ENCODE measurements around the gene SEC22C.

SEC22C gene

GRCh38 chr3:42533161-42533897 is 48.4 kb downstream of the SEC22C start:
- DNase-seq: no peak

- DNase-seq: no peak
These were observed 49.5 kb downstream of the SEC22C start for GRCh38 chr3:42532229-42532628.

DNA sequence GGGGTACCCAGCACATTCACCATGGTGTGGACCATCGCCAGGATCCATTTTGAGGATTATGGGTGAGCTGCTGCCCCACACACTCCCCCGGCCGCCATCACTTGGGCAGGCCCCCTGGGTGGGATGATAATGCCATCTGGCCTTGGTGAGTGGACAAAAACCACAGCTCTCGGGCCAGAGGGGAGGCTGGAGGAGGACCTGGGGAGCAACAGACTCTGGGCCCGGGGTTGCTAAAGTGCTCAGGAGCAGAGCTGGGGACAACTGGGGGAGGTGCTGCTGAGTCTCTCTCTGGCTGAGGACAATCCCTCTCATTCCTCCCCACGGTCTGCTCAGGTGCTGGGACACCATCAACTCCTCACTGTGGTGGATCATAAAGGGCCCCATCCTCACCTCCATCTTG is 50.3 kb downstream of the SEC22C start:
- no peak for DNase-seq

GRCh38 chr3:42530073-42530472 is 51.7 kb downstream of the SEC22C start:
- no peak for DNase-seq

DNA sequence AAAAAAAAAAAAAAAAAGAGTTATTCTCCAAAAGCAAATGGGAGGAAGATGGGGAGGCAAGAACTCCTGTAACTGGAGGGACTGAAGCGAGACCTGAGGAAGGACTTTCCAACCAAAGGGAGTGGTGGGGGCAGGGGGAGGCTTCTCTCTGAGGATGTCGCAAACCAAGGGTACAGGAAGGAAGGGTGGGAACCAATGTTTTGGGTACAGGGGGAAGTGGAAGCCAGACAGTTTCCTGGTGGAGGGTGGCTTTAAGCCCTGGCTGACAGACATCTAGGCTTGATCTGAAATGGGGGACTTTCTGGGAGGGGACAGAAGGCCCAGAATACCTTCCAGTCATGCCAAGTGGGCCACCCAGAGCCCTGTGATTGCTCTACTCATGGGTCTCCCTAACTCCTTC is 52.3 kb downstream of the SEC22C start:
- DNase-seq: peak in 2 of 4 experiments; percentile 17 to 32

- DNase-seq: no peak
These were observed 54.3 kb downstream of the SEC22C start for GRCh38 chr3:42527368-42527917.

GRCh38 chr3:42526616-42527367 is 55.0 kb downstream of the SEC22C start:
- DNase-seq: peak in 3 of 4 experiments; percentile 20 to 45 (median 35)

DNA sequence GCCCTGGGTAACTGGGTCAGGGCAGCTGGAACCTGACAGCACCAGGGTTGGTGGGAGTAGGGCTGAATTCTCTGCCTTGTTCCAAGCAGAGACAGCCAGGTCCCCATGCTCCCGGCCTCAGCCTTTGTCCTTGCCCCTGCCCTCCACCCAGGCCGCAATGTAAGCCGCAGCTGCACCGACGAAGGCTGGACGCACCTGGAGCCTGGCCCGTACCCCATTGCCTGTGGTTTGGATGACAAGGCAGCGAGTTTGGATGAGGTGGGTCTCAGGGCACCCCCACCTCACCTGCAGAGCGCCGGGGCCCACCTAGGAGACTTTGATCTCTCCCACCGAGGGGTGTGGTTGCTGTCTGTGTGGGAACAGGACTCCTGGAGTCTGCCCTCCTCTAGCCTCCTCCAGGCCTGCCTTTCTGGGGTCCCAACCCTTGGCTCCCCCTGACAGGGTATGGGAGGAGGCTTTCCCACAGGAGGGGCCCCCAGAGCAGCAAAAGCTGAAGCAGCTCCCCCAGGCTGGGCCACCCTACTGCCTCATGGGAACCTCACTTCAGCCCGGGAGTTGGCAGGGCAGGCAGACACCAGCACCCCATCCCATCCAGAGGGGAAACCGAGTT is 55.9 kb downstream of the SEC22C start:
- DNase-seq: no peak

DNA sequence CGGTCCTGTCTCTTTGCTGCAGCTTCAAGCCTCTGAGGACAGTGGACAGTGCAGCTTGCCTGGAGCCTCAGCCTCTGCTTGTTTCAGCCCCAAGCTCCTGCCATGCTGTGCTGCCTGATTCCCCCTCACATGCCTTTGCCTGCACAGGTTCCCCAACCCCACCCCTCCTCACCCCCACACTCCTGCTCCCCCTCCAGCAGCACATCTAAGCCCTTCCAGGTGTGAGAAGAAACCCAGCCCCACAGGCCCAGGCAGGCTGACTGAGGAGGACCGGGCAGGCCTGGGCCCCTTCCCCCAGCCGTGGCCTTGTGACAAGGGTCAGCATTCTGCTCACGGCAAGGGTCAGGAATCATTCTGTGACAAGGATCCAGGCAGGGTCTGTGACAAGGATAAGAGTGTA is 56.6 kb downstream of the SEC22C start:
- DNase-seq: no peak

DNA sequence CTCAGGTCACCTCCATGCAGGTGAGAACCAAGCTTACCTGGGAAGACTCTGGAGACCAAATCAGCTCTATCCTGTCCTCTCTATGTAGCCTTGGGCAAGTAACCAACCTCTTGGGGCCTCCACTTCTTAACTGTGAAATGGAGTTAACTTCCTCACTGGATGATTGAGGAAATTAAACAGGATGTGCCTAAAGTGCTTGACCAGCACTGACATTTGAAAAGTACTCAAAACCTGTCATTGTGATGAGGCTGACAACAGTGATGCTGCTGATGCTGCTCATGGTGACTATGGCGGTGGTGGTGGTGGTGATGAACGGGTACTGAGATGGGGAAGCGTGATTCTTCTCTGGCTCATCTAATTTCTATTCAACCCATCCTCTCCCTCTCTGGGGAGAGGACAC is 57.0 kb downstream of the SEC22C start:
- DNase-seq: peak; percentile 9 to 60 (median 40)

DNA sequence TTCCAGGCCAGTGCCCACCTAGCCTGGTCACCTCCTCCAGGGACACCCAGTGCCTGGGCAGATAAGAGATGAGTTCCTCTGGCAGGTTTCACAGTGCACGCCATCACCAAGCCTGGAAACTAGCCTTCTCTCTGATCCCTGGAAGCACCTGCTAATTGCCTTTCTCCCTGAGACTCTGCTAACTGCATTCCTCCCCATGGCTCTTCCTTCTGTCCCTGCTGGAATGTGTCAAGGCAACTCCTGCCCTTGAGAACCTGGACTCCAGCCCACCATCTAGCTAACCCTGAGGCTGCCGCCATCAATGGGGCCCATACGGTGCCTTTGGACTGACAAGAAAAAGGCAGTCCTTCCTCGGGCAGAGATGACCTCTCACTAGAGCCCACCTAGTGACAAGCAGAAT is 60.9 kb downstream of the SEC22C start:
- DNase-seq: no peak

DNA sequence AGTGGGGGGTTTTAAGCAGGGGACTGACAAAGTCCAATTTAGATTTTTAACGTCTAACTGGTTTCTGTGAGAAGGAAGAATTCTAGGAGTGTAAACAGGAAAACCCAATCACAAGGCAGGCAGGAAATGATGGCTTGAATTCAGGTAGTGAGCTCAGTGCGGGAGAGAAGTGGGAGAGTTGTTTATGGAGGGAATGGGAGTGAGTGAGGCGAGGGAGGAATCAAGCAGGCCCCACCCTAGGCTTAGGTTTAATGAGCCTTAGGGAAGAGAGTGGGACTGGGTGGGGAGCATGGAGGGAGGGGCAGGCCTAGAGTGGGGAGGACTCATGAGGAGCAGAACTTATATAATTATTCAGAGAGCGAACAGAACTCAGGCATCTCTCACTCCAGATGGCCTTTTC is 61.4 kb downstream of the SEC22C start:
- DNase-seq: no peak

DNA sequence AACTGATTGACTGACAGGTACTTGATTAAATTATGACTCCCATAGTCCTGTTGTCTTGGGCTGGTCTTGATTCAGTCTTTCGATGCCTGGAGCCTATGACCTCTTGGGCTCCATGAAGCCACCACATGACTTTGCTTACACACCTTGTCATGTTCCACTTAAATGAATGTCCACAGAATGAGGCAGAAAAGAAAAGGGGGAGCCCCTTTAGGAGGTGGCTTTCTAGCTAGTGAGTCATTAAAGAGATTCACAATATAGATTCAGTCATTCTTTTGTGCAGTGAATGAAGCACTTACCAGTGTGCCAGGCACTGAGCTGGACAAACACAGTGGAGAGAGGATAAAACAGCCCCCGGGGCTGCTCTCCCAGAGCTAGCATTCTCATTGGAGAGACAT is 62.2 kb downstream of the SEC22C start:
- no peak for DNase-seq

DNA sequence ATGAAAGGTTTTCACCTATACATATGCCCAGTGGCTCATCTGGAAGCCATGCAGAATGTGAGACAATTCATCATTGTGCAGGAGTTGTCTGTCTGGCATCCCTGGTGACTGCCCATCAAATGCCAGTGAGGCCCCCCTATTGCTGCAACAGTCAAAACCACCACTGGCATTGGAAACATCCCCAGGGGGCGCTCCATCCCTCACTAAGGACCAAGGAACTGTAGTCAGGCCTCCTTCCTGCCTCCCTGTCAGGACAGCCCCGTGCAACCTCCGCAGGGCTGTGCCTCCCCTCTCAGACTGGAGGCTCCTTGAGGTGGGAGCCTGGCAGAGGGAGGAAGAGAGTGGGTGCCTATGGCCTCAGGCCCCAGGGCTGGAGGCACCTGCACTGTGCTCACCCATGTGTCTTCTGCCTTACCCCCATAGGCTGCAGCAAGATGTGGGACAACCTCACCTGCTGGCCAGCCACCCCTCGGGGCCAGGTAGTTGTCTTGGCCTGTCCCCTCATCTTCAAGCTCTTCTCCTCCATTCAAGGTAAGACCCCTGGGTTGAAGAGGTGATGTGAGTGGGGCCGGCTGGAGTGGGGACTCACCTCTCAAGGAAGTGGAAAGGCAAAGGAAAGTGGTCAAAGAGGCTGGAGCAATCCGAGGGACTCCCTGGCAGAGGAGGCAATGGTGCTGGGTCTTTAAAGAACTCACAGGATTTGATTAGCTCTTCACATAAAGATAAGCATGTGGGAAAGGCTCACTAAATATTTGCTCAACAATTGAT is 62.8 kb downstream of the SEC22C start:
- peak in 2 of 4 experiments; percentile 52 for DNase-seq

DNA sequence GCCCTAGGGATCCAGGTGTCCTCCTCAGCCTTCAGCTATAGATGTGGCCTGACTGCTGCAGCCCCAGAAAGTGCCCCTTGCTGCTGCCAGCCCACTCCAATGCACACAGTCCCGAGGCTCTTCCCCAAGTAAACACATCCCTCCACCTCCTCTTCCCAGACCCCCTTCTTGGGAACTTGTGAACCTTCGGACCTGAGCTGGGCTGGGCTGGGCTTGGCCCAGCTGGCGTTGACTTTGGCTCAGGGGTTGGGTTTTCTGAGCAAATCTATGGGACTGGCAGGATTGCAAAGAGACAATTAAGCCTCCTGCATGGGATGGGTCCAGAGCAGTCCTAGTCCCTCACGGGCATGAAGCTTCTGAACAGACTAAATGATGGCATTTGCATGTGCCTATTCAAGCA is 64.7 kb downstream of the SEC22C start:
- no peak for DNase-seq

DNA sequence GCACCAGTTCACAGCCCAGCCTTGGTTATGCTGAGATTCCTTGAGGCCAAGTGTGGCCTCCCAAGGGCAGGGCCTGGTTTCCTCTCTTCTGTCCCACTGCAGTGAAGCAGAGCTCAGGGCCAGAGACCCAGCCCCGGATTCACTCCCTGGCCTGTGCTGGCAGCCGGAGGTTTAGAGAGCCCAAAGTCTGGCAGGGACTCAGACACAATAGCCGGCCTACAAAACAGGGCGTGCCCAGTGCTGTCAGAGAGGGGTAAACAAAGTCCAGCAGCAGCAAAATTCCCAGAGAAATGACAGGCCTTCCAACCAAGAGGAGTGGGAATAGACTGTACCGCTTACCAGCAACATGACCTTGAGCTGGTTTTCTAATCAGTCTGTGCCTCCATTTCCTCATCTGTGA is 65.3 kb downstream of the SEC22C start:
- DNase-seq: no peak

DNA sequence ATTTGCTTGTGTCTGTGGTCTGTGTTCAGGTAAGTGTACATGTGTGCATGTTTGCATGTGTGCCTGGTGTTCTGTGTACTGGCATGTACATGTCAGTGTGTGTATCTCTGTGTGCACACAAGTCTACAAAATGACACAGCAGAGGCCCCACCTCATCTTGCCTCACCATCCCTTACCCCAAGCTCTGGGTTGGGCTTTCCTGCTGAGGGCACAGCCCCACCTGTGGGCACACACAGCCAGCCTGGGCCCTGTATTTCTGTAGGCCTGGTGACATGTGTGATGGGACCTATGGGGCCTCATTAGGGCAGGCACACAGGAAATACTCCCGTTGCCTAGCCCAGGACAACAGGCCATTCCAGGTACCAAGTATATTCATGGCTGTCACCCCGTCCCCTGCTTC is 65.8 kb downstream of the SEC22C start:
- no peak for DNase-seq

GRCh38 chr3:42515391-42515916 is 66.3 kb downstream of the SEC22C start:
- DNase-seq: no peak

DNA sequence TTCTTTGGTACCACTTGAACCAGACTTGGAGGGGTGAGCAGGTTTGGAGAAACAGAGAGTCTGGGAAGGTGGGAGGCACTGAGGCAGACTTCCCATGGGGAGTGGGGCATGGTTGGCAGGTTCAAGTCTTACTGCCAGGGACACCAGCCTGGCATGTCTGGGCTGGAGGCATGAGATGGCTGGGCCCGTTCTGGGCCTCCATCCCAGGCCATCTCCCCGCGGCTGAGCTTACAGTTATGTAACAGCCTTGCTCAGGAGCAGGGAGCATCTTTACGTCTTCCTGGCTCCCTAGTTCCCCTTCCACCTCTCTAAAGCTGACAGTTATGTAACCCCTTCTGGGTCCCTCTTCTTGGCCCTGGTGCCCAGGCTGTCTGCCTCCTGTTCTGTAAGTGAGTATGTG is 66.9 kb downstream of the SEC22C start:
- DNase-seq: no peak

DNA sequence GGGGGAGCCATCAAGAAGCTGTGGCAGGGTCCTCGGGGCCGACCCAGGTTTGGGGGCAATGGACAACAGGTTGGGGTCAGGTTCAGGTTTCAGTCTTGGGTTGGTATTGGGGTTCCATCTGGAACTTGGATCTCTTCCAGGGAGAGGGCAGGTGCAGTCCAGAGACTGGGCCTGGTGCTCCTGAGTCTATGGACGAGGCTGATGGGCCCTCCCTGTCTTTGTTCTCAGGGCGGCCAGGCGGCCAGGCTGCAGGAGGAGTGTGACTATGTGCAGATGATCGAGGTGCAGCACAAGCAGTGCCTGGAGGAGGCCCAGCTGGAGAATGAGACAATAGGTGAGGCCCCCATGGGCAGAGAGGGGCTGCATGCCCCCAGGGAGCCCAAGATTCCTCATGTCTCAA is 68.2 kb downstream of the SEC22C start:
- DNase-seq: no peak

DNA sequence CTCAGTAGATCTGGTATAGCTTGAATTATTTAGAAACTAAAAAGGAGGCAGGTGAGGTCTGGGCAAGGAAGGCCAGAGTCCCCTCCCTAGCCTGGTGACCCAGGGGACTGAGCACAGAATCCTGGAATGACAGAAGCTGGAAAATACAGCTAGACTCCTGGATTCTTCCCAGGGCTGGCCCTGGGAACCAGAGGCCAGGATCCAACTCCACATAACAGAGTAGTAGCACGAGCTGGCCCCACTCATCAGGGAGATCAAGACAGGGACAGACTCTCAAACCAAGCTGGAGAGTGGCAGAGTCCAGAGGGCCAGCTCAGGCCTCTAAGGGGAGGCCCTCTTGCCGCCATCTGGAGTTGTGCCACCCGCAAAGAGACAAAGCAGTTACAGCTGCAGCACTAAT is 68.6 kb downstream of the SEC22C start:
- DNase-seq: no peak

- DNase-seq: peak; percentile 40 to 71 (median 55)
These were observed 70.0 kb downstream of the SEC22C start for GRCh38 chr3:42511736-42512135.

All from suppressor macrophage (primary cell).